Mesenchymal stem cell (in vitro differentiated cells and primary cell): Measurements from ENCODE around the gene IFNAR1.

Experiments
- DNase-seq: peaks from one replicate; pipeline ENCODE4 v3.0.0-alpha.2; 2013
- H2AFZ ChIP-seq: one replicate; pipeline ENCODE4 v1.6.1; 2013; ENCODE audit warnings: low read depth, mild to moderate bottlenecking, control low read depth, inconsistent platforms, low read length, moderate library complexity
- H2AK5ac ChIP-seq: 2 replicates; pipeline ENCODE4 v1.6.1; 2013; ENCODE audit warnings: low read length, moderate library complexity, mild to moderate bottlenecking, inconsistent platforms; ENCODE audit not compliant: severe bottlenecking
- H2BK120ac ChIP-seq: one replicate; pipeline ENCODE4 v1.6.1; 2013; ENCODE audit warnings: low read depth, mild to moderate bottlenecking, inconsistent platforms, low read length, moderate library complexity
- H2BK12ac ChIP-seq, 2 experiments: one replicate each; pipeline ENCODE4 v1.6.1; 2013; ENCODE audit warnings: inconsistent platforms in 2 of 2, low read length in 2 of 2, mild to moderate bottlenecking in 2 of 2, moderate library complexity in 2 of 2, control low read depth in 1 of 2
- H2BK15ac ChIP-seq: one replicate; pipeline ENCODE4 v1.6.1; 2013; ENCODE audit warnings: mild to moderate bottlenecking, low read depth, inconsistent platforms; ENCODE audit not compliant: poor library complexity, severe bottlenecking
- H2BK5ac ChIP-seq: 2 replicates; pipeline ENCODE4 v1.6.1; 2013; ENCODE audit warnings: low read depth, mild to moderate bottlenecking, low read length, control low read depth, inconsistent platforms; ENCODE audit not compliant: poor library complexity, severe bottlenecking
- H3K14ac ChIP-seq, 2 experiments: one replicate each; pipeline ENCODE4 v1.6.1; 2013; ENCODE audit warnings: inconsistent platforms in 2 of 2, low read length in 2 of 2, control low read depth in 1 of 2, mild to moderate bottlenecking in 1 of 2, moderate library complexity in 1 of 2
- H3K18ac ChIP-seq, 2 experiments: one replicate each; pipeline ENCODE4 v1.6.1; 2013; ENCODE audit warnings: inconsistent platforms in 2 of 2, low read length in 2 of 2, control low read depth in 1 of 2, low read depth in 1 of 2, mild to moderate bottlenecking in 1 of 2
- H3K23ac ChIP-seq, 2 experiments: one replicate each; pipeline ENCODE4 v1.6.1; 2013; ENCODE audit warnings: inconsistent platforms in 2 of 2, low read length in 2 of 2, mild to moderate bottlenecking in 2 of 2, moderate library complexity in 2 of 2, control low read depth in 1 of 2
- H3K27ac ChIP-seq: 2 replicates; pipeline ENCODE4 v1.5.1; 2013; ENCODE audit warnings: mild to moderate bottlenecking, moderate library complexity, low read length, control low read depth, inconsistent platforms; ENCODE audit not compliant: poor library complexity, severe bottlenecking
- H3K27me3 ChIP-seq, 2 experiments: 2 replicates each; pipeline versions ENCODE4 v1.6.1 to v1.7.0; 2013; ENCODE audit warnings: low read length in 2 of 2, mild to moderate bottlenecking in 2 of 2, moderate library complexity in 2 of 2, control low read depth in 1 of 2, inconsistent platforms in 1 of 2; ENCODE audit not compliant: control insufficient read depth in 1 of 2, insufficient read depth in 1 of 2
- H3K36me3 ChIP-seq, 2 experiments: 2 replicates each; pipeline versions ENCODE4 v1.6.1 to v1.7.0; 2013; ENCODE audit warnings: low read length in 2 of 2, control low read depth in 1 of 2, inconsistent platforms in 1 of 2, low read depth in 1 of 2, mild to moderate bottlenecking in 1 of 2; ENCODE audit not compliant: insufficient read depth in 2 of 2, control insufficient read depth in 1 of 2
- H3K4ac ChIP-seq, 2 experiments: one replicate each; pipeline ENCODE4 v1.6.1; 2013; ENCODE audit warnings: inconsistent platforms in 2 of 2, low read length in 2 of 2, mild to moderate bottlenecking in 2 of 2, moderate library complexity in 2 of 2, control low read depth in 1 of 2, low read depth in 1 of 2
- H3K4me1 ChIP-seq: 2 replicates; pipeline ENCODE4 v1.6.1; 2013; ENCODE audit warnings: low read depth, low read length, control low read depth; ENCODE audit not compliant: control insufficient read depth, insufficient read depth
- H3K4me2 ChIP-seq: 2 replicates; pipeline ENCODE4 v1.6.1; 2013; ENCODE audit warnings: low read length, mild to moderate bottlenecking, inconsistent platforms; ENCODE audit not compliant: poor library complexity, severe bottlenecking
- H3K4me3 ChIP-seq, 2 experiments: 2 replicates each; pipeline versions ENCODE4 v1.5.1 to v1.7.0; 2013; ENCODE audit warnings: low read length in 2 of 2, mild to moderate bottlenecking in 2 of 2, control low read depth in 1 of 2, low read depth in 1 of 2; ENCODE audit not compliant: insufficient read depth in 1 of 2
- H3K79me1 ChIP-seq: replicated peaks from 2 replicates; pipeline ENCODE4 v1.6.1; 2013; ENCODE audit warnings: mild to moderate bottlenecking, control low read depth, low read length, inconsistent platforms; ENCODE audit not compliant: poor library complexity, severe bottlenecking
- H3K9ac ChIP-seq: 2 replicates; pipeline ENCODE4 v1.7.0; 2013; ENCODE audit warnings: mild to moderate bottlenecking, low read length, moderate library complexity
- H3K9me3 ChIP-seq: 2 replicates; pipeline ENCODE4 v1.7.0; 2013; ENCODE audit warnings: mild to moderate bottlenecking, low read length; ENCODE audit not compliant: control insufficient read depth
- H4K8ac ChIP-seq: one replicate; pipeline ENCODE4 v1.6.1; 2013; ENCODE audit warnings: inconsistent platforms, mild to moderate bottlenecking, low read length, moderate library complexity
- H4K91ac ChIP-seq: one replicate; pipeline ENCODE4 v1.6.1; 2013; ENCODE audit warnings: mild to moderate bottlenecking, low read length, inconsistent platforms
- WGBS: methylation state at CpG from one replicate; pipeline ENCODE4 v1.1.7; 2013; ENCODE audit warnings: mixed read lengths; 5-methylcytosine and 5-hydroxymethylcytosine counted together

The IFNAR1 gene

DNA sequence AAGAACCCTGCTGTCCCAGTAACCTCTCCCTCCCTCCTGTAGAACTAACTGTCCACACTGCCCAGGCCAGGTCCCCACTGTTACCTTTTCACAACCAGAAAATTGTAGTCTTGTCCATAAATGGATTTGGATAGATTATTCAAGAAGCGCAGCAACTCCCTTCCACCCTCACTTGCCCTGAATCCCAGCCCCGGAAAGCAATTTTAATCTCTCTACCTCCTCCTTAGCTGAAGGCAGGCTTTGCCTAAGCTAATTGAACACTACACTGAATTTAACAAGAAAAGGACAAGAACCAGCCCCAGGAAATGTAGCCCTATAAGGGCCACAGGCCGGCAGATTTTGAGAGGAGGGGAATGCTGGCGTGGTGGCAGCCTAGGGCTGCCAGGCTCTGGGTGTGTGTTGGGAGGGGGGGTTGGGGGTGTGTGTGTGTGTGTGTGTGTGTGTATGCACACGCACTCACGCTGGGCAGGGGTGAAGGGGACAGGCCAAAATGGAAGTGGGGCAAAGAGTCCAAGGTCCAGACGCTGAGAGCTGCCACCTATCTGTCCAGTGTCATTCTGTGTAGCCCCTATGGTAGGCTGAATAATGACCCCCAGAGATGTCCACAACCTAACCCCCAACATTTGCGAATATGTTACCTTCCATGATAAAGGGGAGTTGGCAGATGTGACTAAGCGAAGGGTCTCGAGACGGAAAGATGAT lies 67.7 kb downstream of the IFNAR1 start:
- H3K9ac ChIP-seq: no peak overlapping the region
- H3K4me3 ChIP-seq: no peak overlapping the region
- no peak for DNase-seq
- H2AFZ ChIP-seq: no peak overlapping the region
- no peaks in the 10 kb centered on the region for H3K9me3 ChIP-seq
- H3K27me3 ChIP-seq: peaks cover 0 to 26% of the 10 kb centered on the region in 2 experiments
- H2BK15ac ChIP-seq: no peak overlapping the region
- no peak overlapping the region for H2BK5ac ChIP-seq
- no peak overlapping the region for H3K18ac ChIP-seq
- H2AK5ac ChIP-seq: no peak overlapping the region
- no peaks in the 10 kb centered on the region for H3K36me3 ChIP-seq
- no peak overlapping the region for H3K14ac ChIP-seq
- no peak overlapping the region for H2BK12ac ChIP-seq
- H3K27ac ChIP-seq: no peak overlapping the region
- H2BK120ac ChIP-seq: no peak overlapping the region
- no peaks in the 10 kb centered on the region for H3K79me1 ChIP-seq
- peaks cover 8% of the 10 kb centered on the region for H3K4me1 ChIP-seq
- H3K4me2 ChIP-seq: no peak overlapping the region
- 81% methylated on average over 10 of the region's 11 CpGs for WGBS
- H4K91ac ChIP-seq: no peak overlapping the region
- H3K4ac ChIP-seq: peak overlapping the region in 1 of 2 experiments; percentile 15
- H4K8ac ChIP-seq: no peak overlapping the region
- no peak overlapping the region for H3K23ac ChIP-seq

DNA sequence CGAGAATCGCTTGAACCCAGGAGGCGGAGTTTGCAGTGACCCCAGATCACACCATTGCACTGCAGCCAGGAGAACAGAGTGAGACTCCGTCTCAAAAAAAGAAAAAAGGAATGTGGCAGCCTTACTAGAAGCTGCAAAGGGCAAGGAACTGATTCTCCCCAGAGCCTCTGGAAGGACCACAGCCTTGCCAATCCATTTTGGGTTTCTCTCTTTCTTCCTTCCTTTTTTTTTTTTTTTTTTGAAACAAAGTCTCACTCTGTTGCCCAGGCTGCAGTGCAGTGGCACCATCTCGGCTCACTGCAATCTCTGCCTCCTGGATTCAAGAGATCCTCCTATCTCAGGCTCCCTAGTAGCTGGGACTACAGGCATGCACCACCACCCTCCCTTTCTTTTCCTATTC lies 68.6 kb downstream of the IFNAR1 start:
- no peak overlapping the region for H3K27ac ChIP-seq
- H4K8ac ChIP-seq: no peak overlapping the region
- WGBS: 85% methylated on average over 5 of the region's 5 CpGs
- DNase-seq: no peak
- no peak overlapping the region for H4K91ac ChIP-seq
- no peak overlapping the region for H2AFZ ChIP-seq
- no peak overlapping the region for H3K4me3 ChIP-seq
- H3K79me1 ChIP-seq: no peaks in the 10 kb centered on the region
- H3K9ac ChIP-seq: no peak overlapping the region
- H3K36me3 ChIP-seq: no peaks in the 10 kb centered on the region
- no peak overlapping the region for H2BK12ac ChIP-seq
- no peak overlapping the region for H3K14ac ChIP-seq
- H2AK5ac ChIP-seq: no peak overlapping the region
- no peak overlapping the region for H3K4me2 ChIP-seq
- H2BK5ac ChIP-seq: no peak overlapping the region
- peaks cover 8% of the 10 kb centered on the region for H3K4me1 ChIP-seq
- no peak overlapping the region for H3K4ac ChIP-seq
- H3K18ac ChIP-seq: no peak overlapping the region
- H3K27me3 ChIP-seq: peaks cover 0 to 29% of the 10 kb centered on the region in 2 experiments
- no peak overlapping the region for H3K23ac ChIP-seq
- H2BK15ac ChIP-seq: no peak overlapping the region
- H2BK120ac ChIP-seq: no peak overlapping the region
- no peaks in the 10 kb centered on the region for H3K9me3 ChIP-seq

DNA sequence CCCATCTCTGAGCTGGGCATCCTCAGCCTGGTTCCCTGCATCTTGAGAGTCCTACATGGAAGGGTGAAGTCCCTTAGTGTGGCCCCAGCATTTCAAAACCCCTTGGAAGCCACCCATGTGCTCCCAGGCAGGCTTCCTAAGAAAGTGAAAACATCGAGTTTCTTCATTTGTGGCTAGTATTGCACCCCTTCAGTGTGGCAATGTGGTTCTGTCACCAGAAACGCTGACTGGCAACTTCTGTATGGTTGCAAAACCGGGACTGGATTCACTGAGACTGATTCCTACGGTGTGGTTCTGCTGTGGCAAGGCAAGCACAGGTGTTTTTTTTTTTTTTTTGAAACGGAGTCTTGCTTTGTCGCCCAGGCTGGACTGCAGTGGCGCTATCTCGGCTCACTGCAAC lies 69.5 kb downstream of the IFNAR1 start:
- H3K4me1 ChIP-seq: peaks cover 8% of the 10 kb centered on the region
- H3K4me3 ChIP-seq: no peak overlapping the region
- no peaks in the 10 kb centered on the region for H3K9me3 ChIP-seq
- no peak overlapping the region for H3K4ac ChIP-seq
- H2BK120ac ChIP-seq: no peak overlapping the region
- peaks cover 0 to 28% of the 10 kb centered on the region in 2 experiments for H3K27me3 ChIP-seq
- no peak overlapping the region for H3K9ac ChIP-seq
- no peak overlapping the region for H3K27ac ChIP-seq
- no peak overlapping the region for H2AFZ ChIP-seq
- no peaks in the 10 kb centered on the region for H3K36me3 ChIP-seq
- no peak overlapping the region for H3K23ac ChIP-seq
- DNase-seq: no peak
- no peak overlapping the region for H3K14ac ChIP-seq
- no peak overlapping the region for H3K18ac ChIP-seq
- H2BK5ac ChIP-seq: no peak overlapping the region
- no peak overlapping the region for H4K91ac ChIP-seq
- 89% methylated on average over 7 of the region's 8 CpGs for WGBS
- H3K4me2 ChIP-seq: no peak overlapping the region
- H2BK15ac ChIP-seq: no peak overlapping the region
- H2AK5ac ChIP-seq: no peak overlapping the region
- H2BK12ac ChIP-seq: no peak overlapping the region
- no peak overlapping the region for H4K8ac ChIP-seq
- H3K79me1 ChIP-seq: no peaks in the 10 kb centered on the region

DNA sequence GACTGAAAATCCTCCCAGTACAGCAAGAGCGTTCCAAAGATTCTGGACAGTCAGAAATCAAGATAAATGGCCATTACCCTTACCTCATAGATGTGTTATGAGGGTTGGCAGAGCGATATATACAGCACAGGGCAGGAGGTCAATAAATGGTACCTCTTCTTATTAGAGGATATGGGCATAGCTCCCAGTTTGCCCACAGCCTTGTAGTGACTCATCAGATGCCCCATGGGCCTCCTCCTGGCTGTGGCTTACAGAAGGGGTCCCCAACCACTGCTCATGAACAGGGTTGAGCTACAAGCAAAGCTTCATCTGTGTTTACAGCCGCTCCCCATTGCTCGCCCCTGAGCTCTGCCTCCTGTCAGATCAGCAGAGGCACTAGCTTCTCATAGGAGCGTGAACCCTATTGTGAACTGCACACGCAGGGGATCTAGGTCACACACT lies 71.1 kb downstream of the IFNAR1 start:
- 92% methylated on average over 5 of the region's 6 CpGs for WGBS
- H3K4me3 ChIP-seq: peak overlapping the region in 1 of 2 experiments; percentile 4
- H3K27ac ChIP-seq: no peak overlapping the region
- H2AK5ac ChIP-seq: no peak overlapping the region
- H3K4me1 ChIP-seq: peaks cover 9% of the 10 kb centered on the region
- H3K23ac ChIP-seq: no peak overlapping the region
- no peak overlapping the region for H2BK15ac ChIP-seq
- no peaks in the 10 kb centered on the region for H3K36me3 ChIP-seq
- H2BK12ac ChIP-seq: peak overlapping the region in 1 of 2 experiments; percentile 10
- H3K9ac ChIP-seq: no peak overlapping the region
- no peak overlapping the region for H2BK120ac ChIP-seq
- no peak overlapping the region for H2AFZ ChIP-seq
- H3K4ac ChIP-seq: peak overlapping the region in 1 of 2 experiments; percentile 67
- peak; percentile 25 for DNase-seq
- H3K9me3 ChIP-seq: no peaks in the 10 kb centered on the region
- no peak overlapping the region for H3K4me2 ChIP-seq
- peak overlapping the region in 1 of 2 experiments; percentile 36 for H3K14ac ChIP-seq
- H4K8ac ChIP-seq: no peak overlapping the region
- peak overlapping the region; percentile 28 to 89 for H3K18ac ChIP-seq
- H2BK5ac ChIP-seq: no peak overlapping the region
- H3K79me1 ChIP-seq: no peaks in the 10 kb centered on the region
- peaks cover 0 to 14% of the 10 kb centered on the region in 2 experiments for H3K27me3 ChIP-seq
- H4K91ac ChIP-seq: peak overlapping the region; percentile 34
